Measurements from ENCODE around the gene KDM1A. TPM values are rescaled to one million over a fixed set of nuclear protein-coding genes. Genes with fewer than 3 reads are reported as not detected.

Gene KDM1A
- polyA plus RNA-seq, 3 donors, result 22.1 to 30.2 (median 24.1) TPM

DNA sequence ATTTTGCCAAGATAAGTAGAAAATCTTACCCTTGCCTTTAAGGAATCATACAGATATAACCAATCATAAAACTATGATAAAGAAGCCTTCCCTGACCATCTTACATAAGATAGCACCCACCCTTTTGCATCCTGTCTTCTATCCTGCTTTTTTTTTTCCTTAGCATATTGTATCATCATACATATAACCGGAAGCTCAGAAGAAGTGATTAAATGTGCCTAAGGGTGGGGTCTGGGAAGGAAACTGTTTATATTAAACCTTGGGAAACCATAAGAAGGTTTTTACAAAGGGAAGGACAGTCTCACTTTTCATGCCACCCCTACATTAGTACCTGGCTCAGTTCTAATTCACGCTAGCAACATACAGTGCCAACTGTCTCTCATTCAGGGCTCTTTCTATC, 82.6 kb downstream of the KDM1A start:
- H3K9me3 ChIP-seq (replicated peaks in 1 of 2; ENCODE audit: control insufficient read depth in 1 of 2, insufficient read depth in 1 of 2, low read length in 2 of 2), result no peaks in the 10 kb centered on the region
- no peak overlapping the region for H2AFZ ChIP-seq (ENCODE audit: insufficient read depth, low read depth, low read length, poor library complexity, severe bottlenecking)
- WGBS (ENCODE audit: insufficient coverage), result no CpG with 5 or more reads among the region's 2 CpGs
- H3K9ac ChIP-seq (ENCODE audit: insufficient read depth, low read length, poor library complexity, severe bottlenecking), result no peak overlapping the region
- Mint-ChIP-seq H3K4me3 (no peak overlapping the region), H3K27ac (peak overlapping the region in 2 of 7 donors; percentile 61 to 77), H3K9me3 (no peaks in the 10 kb centered on the region), H3K27me3 (ENCODE audit: low read depth in 3 of 3) (peaks cover 0 to 3% (median 0%) of the 10 kb centered on the region in 3 donors), H3K4me1 (peaks cover 37% of the 10 kb centered on the region), H3K36me3 (peaks cover 10 to 23% of the 10 kb centered on the region in 2 donors)
- H3K4me3 ChIP-seq (replicated peaks in 1 of 3; ENCODE audit: low read depth in 2 of 3, low read length in 3 of 3), result no peak overlapping the region
- TF ChIP-seq, protein P1, sequence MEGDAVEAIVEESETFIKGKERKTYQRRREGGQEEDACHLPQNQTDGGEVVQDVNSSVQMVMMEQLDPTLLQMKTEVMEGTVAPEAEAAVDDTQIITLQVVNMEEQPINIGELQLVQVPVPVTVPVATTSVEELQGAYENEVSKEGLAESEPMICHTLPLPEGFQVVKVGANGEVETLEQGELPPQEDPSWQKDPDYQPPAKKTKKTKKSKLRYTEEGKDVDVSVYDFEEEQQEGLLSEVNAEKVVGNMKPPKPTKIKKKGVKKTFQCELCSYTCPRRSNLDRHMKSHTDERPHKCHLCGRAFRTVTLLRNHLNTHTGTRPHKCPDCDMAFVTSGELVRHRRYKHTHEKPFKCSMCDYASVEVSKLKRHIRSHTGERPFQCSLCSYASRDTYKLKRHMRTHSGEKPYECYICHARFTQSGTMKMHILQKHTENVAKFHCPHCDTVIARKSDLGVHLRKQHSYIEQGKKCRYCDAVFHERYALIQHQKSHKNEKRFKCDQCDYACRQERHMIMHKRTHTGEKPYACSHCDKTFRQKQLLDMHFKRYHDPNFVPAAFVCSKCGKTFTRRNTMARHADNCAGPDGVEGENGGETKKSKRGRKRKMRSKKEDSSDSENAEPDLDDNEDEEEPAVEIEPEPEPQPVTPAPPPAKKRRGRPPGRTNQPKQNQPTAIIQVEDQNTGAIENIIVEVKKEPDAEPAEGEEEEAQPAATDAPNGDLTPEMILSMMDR (IDR thresholded peaks at IDR 0.05), result no peak
- H3K4me2 ChIP-seq (replicated peaks; ENCODE audit: extremely low read depth, low read length, poor library complexity, severe bottlenecking), result no peak overlapping the region
- no peak for DNase-seq
- no peaks in the 10 kb centered on the region for H3K27me3 ChIP-seq (ENCODE audit: control insufficient read depth in 2 of 2, insufficient read depth in 2 of 2, low read length in 2 of 2)
- H3K27ac ChIP-seq (ENCODE audit: low read depth in 1 of 2, low read length in 2 of 2), result no peak overlapping the region
- H3K4me1 ChIP-seq (ENCODE audit: control insufficient read depth in 1 of 2, insufficient read depth in 2 of 2, low read length in 2 of 2), result peaks cover 27 to 40% of the 10 kb centered on the region in 2 donors
- intact Hi-C loops (cut with micrococcal nuclease), result no loop called here
- H3K79me2 ChIP-seq (ENCODE audit: insufficient read depth, low read length), result no peaks in the 10 kb centered on the region
- peaks cover 0 to 17% of the 10 kb centered on the region in 2 donors for H3K36me3 ChIP-seq (replicated peaks in 1 of 2; ENCODE audit: control insufficient read depth in 1 of 2, insufficient read depth in 2 of 2, low read length in 2 of 2)
- peaks cover 14% of the 10 kb centered on the region for H4K20me1 ChIP-seq (ENCODE audit: insufficient read depth, low read length)

DNA sequence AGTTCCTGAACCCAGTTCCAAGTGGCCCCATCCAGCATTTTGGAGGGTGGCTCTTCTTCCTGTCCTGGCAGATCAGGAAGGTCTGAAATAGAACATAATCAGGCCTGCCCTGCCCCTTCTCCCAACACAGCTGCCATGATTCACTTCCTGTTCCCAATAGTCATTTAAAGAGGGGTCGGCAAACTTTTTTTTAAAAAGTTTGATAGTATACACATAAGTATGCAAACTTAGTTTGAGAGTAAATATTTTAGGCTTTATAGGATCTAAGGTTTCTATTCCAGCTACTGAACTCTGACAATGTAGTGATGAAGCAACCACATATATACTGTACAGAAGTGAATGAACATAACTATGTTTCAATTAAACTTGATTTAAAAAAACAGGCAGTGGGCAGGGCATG, 83.0 kb downstream of the KDM1A start:
- no peak overlapping the region for H3K4me2 ChIP-seq (replicated peaks; ENCODE audit: extremely low read depth, low read length, poor library complexity, severe bottlenecking)

More for the DNA sequence above, 83.0 kb downstream of the KDM1A start:
- DNase-seq, result no peak
- Mint-ChIP-seq H3K4me3 (no peak overlapping the region), H3K36me3 (peaks cover 13 to 22% of the 10 kb centered on the region in 2 donors), H3K9me3 (no peaks in the 10 kb centered on the region), H3K27me3 (ENCODE audit: low read depth in 3 of 3) (peaks cover 0 to 3% (median 0%) of the 10 kb centered on the region in 3 donors), H3K4me1 (peaks cover 37% of the 10 kb centered on the region), H3K27ac (peak overlapping the region in 3 of 7 donors; percentile 15 to 80 (median 61))
- intact Hi-C loops (cut with micrococcal nuclease), result no loop called here
- no peaks in the 10 kb centered on the region for H3K9me3 ChIP-seq (replicated peaks in 1 of 2; ENCODE audit: control insufficient read depth in 1 of 2, insufficient read depth in 1 of 2, low read length in 2 of 2)
- peaks cover 14% of the 10 kb centered on the region for H4K20me1 ChIP-seq (ENCODE audit: insufficient read depth, low read length)
- TF ChIP-seq, protein P1 (IDR thresholded peaks at IDR 0.05), result no peak
- H3K4me1 ChIP-seq (ENCODE audit: control insufficient read depth in 1 of 2, insufficient read depth in 2 of 2, low read length in 2 of 2), result peaks cover 27 to 40% of the 10 kb centered on the region in 2 donors
- no peak overlapping the region for H3K4me3 ChIP-seq (replicated peaks in 1 of 3; ENCODE audit: low read depth in 2 of 3, low read length in 3 of 3)
- H3K36me3 ChIP-seq (replicated peaks in 1 of 2; ENCODE audit: control insufficient read depth in 1 of 2, insufficient read depth in 2 of 2, low read length in 2 of 2), result peaks cover 0 to 21% of the 10 kb centered on the region in 2 donors
- H3K79me2 ChIP-seq (ENCODE audit: insufficient read depth, low read length), result no peaks in the 10 kb centered on the region
- no peaks in the 10 kb centered on the region for H3K27me3 ChIP-seq (ENCODE audit: control insufficient read depth in 2 of 2, insufficient read depth in 2 of 2, low read length in 2 of 2)
- no peak overlapping the region for H2AFZ ChIP-seq (ENCODE audit: insufficient read depth, low read depth, low read length, poor library complexity, severe bottlenecking)
- H3K27ac ChIP-seq (ENCODE audit: low read depth in 1 of 2, low read length in 2 of 2), result no peak overlapping the region
- no CpG with 5 or more reads among the region's 1 CpG for WGBS (ENCODE audit: insufficient coverage)
- no peak overlapping the region for H3K9ac ChIP-seq (ENCODE audit: insufficient read depth, low read length, poor library complexity, severe bottlenecking)

Measured in CD14-positive monocyte (primary cell).